GM18520 (cell line): ENCODE measurements around the gene PTPRT.

Experiments
- ATAC-seq: cut with Tn5 transposase; IDR thresholded peaks from one replicate; pipeline ENCODE4 v1.9.1; 2021; ENCODE audit not compliant: unreplicated experiment

PTPRT gene

DNA sequence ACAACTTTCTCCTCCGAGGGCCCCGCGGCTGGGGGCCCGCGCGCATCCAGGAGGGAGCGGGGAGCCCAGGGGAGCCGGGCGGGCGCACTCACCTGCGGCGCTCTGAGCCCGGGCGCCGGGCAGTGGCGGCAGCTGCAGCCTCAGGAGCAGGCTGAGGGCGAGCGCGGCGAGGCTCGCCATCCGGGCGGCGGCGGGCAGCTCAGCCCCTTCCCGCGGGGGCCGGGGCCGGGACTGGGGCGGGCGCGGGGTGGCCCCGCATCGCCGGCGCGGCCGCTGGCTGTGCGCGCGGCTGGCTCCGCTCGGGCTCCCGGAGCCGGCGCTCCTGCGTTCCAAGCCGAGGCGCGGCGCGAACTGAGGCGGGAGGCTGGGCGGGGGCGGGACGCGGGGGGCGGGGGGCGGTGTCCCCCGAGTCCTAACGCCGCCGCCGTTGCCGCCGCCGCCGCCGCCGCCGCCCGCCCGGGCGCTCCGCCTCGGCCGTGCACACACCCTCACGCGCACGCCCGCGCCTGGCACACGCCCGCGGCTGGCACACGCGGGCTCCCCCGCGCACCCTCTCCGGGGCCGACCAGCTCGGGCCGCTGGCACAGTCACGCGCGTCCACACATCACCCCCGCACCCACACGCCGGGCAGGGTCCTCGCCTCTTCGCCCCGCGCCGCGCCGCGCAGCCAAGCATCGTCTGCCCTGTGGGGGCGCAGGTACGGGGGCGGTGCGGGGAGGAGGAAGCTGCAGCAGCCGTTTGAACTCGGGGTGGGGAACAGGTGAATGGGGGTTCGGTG is at the start of gene PTPRT:
TSS of gene PTPRT (minus strand) at position 353 of the 778 bp plus-strand sequence. CDS start at position 180, 173 bp downstream.
- ATAC-seq: no peak

DNA sequence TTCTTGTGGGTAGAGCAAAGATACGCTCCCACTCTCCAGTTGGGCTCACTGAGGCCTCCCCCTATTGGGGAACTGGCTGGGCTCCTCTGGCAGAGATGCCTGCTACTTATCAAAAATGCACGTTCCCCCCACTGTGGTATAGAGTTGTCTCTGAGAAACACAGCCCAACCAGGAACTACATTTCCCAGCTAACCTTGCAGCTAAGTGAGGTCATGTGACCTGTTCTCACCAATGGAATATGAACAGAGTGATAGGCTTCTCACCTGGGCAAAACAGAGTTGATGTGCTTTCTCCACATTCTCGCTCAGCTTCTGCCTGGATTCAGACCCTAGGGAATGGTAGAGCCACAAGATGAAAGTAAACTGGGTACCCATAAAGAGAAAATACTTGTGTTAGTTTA is 49.1 kb upstream of the PTPRT start:
- ATAC-seq: no peak

DNA sequence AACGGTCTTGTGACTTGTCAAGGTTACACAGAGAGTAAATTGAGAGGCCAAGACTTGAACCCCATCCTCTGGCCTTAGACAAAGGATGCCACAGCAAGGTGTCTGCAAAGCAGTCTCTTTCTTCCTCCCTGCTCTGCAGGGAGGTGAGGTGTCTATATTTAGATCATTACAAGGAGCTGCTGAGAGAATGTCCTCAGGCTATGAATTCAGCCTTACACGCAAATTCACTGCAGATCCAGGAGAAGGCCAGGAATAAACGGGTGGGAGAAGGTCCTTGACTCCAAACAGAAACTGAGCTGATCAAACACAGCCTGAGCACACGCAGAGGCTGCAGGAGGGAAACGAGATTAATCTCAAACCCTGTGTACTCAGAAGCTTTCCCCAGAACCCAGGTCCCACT is 48.6 kb upstream of the PTPRT start:
- ATAC-seq: no peak

DNA sequence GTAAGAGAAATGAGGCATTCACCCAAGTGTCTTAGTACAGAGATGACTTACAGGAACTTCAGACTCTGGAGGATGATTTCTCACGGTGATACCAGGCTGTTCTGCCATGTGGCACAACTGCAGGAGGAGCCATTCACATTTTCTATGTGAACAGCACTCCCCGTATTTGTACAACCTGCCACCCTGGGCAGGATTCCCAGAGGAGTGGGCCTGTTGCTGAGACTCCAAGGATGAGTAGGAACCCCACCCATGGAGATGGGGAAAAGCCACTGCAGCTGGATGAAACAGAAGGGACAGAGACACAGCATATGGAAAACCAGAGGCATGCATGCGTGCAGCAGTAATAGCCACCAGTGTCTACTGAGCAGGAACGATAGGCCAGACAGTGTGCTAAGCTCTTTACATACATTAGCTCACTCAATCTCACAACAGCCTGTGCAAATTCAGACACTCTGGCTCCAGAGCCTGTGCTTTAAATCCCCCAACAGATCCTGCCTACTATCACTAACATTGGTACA is 48.0 kb upstream of the PTPRT start:
- ATAC-seq: no peak

DNA sequence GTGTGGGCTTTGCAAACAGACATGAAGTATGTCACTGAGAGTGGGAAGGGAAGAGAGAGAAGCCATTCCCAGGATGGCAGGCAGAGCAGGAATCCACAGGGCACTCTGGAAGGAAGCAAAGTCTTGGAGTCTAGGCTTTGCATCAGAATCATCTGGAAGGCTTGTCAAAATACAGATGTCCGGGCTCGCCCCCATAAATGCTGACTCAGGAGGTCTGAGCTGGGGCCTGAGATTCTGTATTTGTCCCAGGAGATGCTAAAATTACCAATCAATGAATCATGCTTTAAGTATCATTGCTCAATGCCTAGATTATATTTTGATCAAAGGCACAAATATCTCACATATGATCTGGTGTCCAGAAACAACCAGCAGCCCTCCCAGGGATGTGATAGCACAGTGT is 46.3 kb upstream of the PTPRT start:
- ATAC-seq: no peak

DNA sequence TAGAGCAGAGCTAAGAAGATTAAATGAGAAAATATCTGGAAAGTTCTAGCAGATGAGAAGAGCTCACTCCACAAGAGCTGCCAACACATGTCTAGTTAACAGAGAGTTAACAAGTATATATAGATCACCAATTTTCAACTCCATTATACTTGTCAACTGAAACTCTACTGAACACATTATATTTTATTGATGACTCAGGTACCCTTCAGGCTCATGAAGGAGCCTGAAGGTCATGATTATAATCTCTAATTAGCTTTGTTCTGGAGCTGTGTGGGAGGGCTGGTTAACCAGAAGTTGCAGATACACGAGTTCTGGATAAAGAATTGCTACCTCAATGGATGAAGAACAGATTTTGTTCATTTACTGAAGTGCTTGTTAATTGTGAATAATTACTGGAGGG is 42.1 kb upstream of the PTPRT start:
- ATAC-seq: no peak

DNA sequence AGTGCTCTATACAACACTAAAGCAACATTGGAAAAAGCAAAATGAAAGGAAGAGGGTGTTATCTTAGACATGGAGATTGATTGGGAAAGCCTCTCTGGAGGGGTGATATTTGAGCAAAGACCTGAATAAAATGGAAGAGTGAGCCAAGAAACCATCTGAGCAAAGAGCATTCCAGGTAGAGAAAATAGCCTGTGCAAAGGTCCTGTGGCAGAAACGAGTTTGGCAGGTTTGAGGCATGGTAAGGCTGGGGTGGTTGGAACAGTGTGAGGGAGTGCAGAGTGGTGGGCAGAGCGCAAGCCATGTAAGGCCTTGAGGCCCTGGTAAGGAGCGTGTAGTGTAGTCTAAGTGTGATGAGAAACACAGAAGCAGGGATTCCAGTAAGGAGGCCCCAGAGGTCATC is 40.0 kb upstream of the PTPRT start:
- no peak for ATAC-seq

DNA sequence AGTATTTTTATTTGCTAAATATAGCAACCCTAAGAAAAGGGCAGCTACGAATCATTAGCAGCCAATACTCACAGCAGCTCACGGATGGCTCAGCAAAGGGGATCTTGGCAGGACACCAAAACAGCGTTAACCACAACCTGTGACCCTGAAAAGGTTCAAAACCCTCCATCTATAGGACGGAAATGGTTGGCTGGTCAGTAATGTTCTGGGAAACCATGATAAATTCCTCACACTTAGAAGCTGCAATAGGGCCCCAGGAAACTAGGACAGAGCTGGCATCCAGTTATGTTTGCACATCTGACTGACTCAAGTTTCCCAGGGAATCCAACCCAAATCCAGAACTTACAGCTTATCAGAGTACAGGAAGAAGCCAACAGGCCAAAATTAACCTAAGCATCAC is 30.9 kb upstream of the PTPRT start:
- ATAC-seq: no peak

DNA sequence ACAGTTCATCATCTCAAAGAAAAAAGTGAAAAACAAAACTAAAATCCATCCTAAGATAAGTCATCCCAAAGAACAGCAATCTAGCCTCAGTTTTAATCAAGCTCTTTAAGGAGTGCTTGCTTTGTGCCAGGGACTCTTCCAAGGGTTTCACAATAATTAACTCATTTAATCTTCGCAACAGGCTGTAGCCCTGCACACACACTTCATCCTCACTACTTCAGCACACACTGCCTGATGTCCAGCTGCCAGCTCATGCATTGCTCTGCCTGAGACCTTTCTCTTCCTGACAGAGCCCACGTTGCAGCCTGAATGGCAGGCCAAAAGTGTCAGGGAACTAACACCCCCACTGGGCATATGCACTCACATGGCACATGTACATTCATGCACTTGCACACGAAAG is 21.2 kb upstream of the PTPRT start:
- no peak for ATAC-seq

DNA sequence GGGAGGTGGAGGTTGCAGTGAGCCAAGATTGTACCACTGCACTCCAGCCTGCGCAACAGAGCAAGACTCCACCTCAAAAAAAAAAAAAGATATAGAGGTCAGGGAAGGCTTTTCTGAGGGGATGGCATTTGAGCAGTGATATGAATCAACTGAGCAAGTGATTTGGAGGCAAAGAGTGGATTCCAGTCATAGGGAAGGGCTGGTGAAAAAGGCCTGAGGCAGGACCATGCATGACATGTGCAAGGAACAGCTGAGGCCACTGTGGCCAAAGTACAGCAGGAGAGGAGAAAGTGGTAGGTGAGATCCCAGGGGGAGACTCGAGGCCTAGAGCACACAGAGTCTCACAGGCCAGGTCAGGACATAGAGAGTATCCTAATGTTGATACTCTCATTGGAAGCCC is 20.1 kb upstream of the PTPRT start:
- ATAC-seq: no peak

DNA sequence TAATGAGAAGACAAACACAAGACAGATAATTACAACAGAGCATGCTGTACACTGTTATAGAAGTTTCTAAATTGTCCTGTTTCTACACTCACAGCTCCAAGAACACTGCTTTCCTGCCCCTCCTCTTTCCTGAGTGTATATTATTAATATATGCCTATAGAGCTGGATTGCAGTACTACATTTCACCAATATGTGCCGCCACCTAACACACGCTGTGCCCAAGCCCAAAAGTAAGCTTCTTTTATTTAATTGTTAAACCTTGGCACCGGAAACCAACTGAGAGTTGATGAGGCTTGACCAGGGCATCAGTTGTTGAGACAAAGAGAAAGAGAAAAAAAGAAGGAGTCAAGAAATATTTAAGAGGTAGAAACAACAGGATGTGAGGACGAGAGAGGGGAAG is 16.0 kb upstream of the PTPRT start:
- ATAC-seq: no peak

DNA sequence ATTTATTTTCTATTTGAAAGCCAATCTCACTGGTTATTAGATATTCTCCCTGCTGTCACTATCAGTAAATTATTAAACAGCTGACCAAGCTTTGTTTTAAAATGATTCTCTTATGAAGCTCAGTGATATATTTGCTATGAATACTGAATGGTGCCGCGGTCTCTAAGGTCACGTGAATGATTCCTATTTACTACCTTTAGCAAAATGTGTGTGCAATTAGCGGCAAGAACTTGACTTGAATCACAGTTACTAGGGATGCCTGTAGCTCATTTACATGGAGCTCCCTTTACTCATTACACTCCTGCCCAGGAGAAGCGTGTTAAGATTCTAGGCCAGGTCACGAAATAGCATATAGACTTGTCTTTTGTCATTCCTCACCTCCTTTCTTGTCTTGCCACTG is 12.4 kb upstream of the PTPRT start:
- ATAC-seq: no peak

DNA sequence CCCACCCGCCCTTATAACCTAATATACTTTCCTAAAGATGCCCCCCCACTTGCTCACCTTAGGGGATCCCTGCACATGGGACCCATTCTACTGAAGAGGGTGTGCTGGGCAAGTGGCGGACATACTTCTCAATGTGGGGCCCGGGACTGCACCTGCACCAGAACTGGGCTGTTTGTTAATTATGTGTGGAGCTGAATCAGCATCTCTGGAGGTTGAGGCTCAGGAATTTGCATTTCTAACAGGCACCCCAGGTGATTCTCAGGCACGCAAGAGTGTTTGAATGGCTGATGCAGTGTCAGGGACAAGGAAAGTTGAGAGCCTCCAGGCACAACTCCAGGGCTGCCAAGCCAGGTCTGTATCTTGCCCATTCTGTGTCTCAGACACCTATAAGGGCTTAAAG is 8.9 kb upstream of the PTPRT start:
- ATAC-seq: no peak

DNA sequence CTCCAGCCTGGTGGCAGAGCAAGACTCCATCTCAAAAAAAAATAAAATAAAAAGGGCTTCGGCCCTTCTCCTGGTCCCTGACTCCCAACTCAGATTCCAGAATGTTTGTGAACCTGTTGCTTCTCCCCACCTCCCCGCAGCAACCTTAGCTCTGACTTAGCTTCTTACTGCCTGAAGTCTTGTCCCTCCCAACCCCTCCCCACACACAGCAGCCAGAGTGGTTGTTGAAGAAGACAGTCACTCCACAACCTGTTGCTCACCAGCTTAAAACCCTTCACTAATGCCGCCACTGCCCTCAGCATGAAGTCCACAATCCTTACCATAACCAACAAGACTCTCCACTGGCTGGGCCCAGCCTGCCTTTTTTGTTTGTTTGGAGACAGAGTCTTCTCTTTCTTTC is 6.5 kb upstream of the PTPRT start:
- no peak for ATAC-seq

DNA sequence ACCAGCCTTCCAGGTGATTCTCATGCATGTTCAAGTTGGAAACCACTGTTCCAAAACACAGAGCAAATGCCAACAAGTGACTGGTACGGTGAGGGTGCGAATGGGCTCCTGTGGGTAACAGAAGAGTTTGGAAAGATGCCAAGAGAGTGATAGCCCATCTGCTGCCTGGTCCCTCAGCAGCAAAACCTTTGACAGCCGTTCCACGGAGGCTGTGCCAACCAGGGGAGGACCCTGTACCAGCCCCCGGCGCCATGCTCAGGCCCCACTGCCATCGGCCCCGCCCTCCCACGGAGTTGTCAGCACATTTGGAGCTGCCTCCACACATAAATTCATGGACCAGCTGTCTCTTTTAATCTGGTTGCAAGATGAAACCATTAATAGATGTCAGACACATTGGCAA is 4.4 kb upstream of the PTPRT start:
- no peak for ATAC-seq

DNA sequence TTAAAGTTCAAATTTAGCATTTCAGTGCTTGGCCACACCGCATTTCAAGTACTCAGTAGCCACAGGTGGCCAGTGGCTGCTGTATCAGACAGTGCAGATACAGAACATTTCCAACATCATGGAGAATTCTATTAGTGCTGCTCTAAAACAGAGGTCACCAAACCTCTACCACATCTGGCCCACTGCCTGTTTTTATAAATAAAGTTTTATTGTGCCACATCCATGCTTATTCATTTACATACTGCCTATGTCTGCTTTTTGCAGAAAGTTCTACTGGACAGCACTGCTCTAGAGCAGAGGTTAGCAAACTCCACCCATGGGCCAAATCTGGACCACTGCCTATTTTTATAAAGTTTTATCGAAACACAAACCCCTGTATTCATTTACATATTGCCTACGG is 3.7 kb upstream of the PTPRT start:
- ATAC-seq: no peak

DNA sequence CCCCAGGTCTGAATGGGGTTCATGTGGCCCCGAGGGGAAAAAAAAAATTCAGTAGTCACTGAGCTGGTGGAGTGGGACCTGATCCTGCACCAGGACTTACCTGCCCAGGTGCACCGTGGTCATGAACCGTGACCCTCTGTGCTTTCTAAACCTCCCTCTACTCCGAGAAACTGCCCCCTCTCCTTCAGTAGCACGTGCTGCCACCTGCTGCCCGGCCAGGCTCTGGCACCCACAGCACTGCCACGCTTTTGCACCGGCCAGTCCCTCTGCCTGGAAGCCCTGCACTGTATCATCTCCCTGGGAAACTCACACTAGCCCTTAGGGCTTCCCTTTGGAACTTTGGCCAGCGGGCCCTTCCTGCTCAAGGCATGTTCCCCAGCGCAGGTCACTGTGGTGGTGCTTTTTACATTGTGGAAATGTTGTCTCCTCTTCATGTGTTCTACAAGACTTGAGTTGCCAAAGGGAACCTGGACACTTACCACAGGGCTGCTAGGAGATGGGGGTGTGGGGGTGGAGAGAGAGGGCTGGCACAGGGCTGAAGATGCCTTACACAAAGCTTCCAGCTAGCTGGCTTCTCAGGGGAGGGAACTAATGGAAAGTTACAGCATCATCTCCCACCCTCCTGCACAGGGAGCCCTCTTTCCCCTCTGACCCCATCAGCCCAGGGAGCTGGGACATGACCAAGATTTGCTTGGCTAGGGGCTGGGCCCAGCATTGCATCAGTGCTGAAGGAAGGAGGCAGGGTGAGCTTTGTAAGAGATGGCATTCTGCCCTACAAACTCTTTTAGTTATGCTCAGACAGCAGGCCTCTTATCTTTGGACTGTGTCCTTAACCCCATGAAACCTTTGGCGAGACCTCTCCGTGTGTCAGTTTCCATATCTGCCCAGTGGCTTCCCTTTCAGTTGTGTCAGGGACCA is 2.5 kb upstream of the PTPRT start:
- ATAC-seq: no peak

DNA sequence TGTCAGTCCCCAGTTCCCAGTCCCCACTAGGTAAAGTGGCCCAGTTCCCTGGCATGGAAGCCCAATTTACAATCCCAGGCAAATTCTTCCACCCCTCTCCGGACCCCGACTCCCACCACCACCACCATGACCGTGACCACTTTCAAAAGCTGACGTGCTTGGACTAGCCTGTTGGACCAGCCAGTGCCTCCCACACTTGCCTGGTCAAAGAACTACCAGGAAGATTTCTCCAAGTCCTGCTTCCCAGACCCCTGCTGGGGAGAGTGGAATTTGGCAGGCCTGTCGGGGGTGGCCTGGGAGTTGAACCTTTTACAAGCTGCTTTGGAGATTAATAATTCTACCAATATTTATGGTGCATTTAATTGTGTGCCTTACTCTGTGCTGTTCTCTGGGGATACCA is 1.4 kb upstream of the PTPRT start:
- no peak for ATAC-seq

DNA sequence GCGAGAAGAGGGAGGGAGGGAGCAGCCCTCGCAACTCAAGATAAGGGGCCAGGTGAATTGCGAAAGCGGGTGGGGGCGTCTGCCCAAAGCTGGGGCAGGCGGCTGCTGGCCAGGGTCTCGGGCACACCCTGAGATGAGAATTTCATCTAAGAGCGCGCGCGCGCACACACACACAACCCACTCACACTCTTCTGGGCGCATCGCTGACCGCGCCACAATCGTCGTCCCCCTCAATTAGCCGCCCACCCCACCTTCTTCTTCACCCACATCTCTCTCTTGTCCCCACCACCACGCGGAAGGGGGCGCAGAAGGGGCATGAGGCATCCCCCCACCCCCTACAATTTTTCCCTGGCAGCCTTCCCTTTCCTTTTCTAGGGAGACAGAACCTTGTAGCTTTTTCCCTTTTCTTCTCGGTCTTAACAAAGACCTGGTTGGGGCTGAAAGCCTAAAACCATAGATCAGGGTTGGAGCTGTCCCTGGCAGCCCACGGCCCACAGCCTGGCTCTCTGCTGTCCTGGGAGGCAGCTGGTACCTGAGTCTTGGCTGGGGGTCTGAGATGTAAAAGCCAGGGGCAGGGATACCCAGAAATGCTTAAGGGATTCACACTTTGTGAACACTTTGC is 737 bp upstream of the PTPRT start:
- no peak for ATAC-seq

DNA sequence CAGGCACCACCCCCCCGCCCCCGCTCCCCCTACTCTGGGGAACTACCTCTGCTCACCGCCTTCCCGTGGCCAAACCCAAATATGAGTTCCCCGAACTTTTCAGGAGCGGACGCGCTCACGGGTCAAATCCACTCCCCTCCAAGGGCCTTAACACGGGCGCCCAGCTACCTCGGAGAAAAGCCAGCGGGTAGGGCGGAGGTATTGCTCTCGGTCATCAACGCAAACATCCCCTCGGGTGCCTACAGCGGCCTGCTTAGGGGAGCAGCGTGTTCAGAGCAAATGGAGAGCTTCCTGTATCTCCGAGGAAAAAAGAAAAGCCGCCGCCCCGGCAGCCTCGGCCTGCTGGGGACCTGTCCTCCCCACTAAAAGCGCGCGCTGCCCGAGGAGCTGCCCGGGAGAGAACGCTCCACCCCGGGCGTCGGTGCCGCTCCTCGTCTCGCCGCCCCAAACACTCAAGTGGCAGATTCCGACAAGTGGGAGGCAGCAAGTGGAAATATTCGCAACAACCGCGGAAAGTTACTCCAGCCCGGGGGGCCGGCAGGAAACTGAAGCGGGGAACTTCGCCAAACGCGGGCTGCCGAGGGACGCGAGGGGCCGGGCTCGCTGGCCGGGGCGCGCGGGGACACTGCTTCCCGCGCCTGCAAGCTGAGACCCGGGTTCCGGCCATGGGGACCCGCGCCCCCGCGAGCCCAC is 699 bp downstream of the PTPRT start:
- ATAC-seq: no peak

DNA sequence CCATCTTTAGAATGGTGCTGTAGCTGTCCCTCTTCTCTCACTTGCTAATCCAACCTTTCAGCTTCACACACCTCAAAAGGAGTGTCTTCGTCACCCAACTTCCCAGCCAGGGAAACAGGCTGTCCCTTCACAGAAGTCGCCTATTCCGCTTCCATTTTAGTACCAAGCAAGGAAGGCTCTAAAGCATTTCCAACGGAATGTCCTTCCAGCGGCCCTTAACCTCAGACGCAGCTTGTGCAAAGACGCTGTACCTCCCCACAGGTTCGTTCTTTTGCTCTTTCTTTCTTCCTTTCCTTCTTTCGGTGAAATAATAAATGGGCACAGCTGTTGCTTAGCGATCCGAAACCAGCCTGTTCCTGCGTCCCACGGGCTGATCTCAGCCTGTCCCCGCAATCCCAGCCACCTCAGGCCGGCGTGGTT is 1.5 kb downstream of the PTPRT start:
- no peak for ATAC-seq
